Muscle of back (tissue), 13 donors: ENCODE data around the gene SETSIP. TPM values are rescaled to one million over a fixed set of nuclear protein-coding genes. Genes with fewer than 3 reads are reported as not detected.
"Not testable (repeated sequence)": the region's sequence is repeated elsewhere in the genome, so short reads cannot be mapped to it uniquely, and the experiment has no call there.

Source experiments
- DNase-seq, 3 donors: peaks; one replicate each; pipeline versions ENCODE4 v3.0.0 to v3.0.0-alpha.2; 2013
- long read RNA-seq, 9 donors: transcript quantifications; one replicate each; lab custom pipeline, GENCODE V29; 2026
- polyA plus RNA-seq, 10 donors: library from polyadenylated mRNA; unstranded; fragments of 120-200 nt; gene quantifications; one replicate each; pipeline ENCODE4 v1.2.1, GENCODE V29; 2013; ENCODE audit not compliant: insufficient read length in 10 of 10

Gene SETSIP
- under 1 TPM in 4 of 10 donors, not detected in 6; 0.18 to 0.58 (median 0.31) TPM for polyA plus RNA-seq
- long read RNA-seq, donor 1, partial matches to known transcripts, result 0 of 1 reads
- long read RNA-seq, donor 1, other reads (novel, unspliced or antisense), result 0 of 1 reads
- long read RNA-seq, donor 2, result 0 reads
- long read RNA-seq, donor 3, result 0 reads
- long read RNA-seq, donor 4, result 0 reads
- long read RNA-seq, donor 5, result 0 reads
- long read RNA-seq, donor 6, result 0 reads
- long read RNA-seq, donor 7, result 0 reads
- long read RNA-seq, donor 8, result 0 reads
- long read RNA-seq, donor 9, result 0 reads

DNA sequence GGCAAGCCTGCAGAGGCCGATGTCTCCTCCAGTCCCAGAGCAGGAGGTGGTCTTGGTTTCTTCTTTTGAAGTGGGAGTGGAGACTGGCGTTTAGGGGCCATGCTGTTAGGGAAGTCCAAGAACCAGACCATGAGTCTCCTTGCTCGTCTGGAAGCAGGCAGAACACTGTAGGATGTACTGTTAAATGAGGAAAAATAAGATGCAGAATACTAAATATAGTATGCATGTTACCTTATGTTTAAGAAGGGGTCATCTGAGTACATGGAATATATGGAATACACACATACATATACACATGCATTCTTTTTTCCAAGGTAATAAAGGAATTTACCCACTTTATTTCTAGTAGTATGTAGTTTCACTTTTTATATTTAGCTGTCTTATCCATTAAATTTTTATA lies at the start of gene SETSIP:
SETSIP (minus strand) TSS at position 101 of the 400 bp plus-strand sequence; CDS start at position 101, 0 bp downstream.
- DNase-seq, result no peak

DNA sequence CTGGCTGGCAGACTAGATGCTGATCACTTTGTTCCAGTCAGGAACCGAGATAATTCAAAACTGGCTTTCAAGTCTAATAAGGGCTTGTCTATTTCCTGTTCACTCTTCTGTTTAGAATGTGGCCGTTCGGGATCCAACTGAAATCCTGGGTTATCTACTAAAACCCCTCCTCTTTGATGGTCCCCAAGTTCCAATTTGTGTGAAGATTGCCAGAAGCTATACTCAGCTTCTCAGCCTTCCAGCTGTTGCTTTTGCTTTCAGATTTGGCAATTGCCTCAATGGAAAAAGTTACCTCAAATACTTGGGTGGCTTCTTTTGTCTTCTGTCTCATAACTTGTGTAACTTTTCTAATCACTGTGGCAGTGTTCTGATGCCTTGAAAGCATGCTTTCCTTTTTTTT lies 48.7 kb upstream of the SETSIP start:
- peak; percentile 18 to 58 (median 42) for DNase-seq

- no peak for DNase-seq
These were observed 43.6 kb upstream of the SETSIP start for GRCh38 chr1:92118826-92119225.

DNA sequence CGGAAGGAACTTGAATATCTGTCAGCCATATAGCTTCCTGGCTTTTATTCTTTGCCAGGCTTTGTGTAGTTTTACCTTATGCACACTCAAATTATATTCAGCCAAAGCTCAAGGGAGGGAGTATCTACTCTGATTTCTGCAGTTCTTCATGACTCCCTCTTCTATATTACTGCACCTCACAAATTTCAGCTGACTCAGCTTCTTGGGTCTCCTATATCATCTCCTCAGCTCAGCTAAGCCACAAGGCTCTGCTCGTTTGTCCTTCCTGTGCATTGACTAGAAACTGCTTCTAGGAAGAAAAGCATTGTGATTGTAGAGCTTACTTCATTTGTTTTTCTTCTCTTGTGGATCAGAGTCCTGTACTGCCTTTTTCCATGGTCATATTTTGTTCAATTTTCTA lies 42.3 kb upstream of the SETSIP start:
- DNase-seq, result no peak

GRCh38 chr1:92108631-92109030 lies 33.4 kb upstream of the SETSIP start:
- no peak for DNase-seq

GRCh38 chr1:92105546-92106081 lies 30.4 kb upstream of the SETSIP start:
- no peak for DNase-seq

DNA sequence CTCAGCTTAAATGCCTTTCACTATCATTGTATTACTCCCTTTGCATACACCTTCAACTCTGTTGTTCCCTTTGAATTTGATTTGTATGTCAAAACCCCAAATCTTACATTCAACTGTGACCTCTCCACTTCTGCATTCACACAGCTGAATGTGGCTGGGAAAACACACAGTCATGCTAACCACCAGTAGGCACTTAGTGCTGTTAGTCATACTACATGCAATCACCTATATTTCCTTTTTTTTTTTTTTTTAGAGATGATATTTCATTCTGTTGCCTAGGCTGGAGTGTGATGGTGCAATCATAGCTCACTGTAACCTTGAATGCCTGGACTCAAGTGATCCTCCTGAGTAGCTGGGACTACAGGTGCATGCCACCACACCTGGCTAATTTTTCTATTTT lies 21.1 kb upstream of the SETSIP start:
- DNase-seq, result no peak

DNA sequence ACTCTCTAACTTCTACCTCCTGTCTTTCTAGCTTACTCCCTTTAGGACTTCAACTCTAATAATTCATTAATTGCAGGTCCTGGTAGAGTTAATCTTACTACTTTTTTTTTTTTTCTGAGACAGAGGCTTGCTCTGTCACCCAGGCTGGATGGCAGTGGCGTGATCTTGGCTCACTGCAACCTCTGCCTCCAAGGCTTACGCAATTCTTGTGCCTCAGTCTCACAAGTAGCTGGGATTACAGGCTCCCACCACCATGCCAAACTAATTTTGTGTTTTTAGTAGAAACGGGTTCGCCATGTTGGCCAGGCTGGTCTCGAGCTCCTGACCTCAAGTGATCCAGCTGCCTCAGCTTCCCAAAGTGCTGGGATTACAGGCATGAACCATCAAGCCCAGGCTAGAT lies 20.7 kb upstream of the SETSIP start:
- DNase-seq, result no peak

DNA sequence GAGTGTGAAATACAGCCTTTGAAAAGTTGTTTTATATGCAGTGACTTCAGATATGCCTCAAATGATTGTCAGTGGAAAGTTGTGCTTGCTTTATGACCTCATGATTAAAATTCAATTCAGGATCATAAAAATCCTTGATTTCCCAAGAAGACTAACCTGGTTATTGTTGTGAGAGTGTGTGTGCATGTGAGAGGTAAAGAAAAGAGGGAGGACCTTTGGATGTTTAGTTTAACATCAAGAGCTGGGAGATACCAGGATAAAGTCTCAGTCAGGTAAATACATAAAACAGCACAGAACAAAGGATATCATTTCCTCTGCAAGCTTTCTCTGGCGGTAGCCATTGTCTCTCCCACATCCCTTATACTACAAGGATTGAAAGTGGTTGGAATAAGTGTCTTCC lies 19.4 kb upstream of the SETSIP start:
- DNase-seq, result no peak

DNA sequence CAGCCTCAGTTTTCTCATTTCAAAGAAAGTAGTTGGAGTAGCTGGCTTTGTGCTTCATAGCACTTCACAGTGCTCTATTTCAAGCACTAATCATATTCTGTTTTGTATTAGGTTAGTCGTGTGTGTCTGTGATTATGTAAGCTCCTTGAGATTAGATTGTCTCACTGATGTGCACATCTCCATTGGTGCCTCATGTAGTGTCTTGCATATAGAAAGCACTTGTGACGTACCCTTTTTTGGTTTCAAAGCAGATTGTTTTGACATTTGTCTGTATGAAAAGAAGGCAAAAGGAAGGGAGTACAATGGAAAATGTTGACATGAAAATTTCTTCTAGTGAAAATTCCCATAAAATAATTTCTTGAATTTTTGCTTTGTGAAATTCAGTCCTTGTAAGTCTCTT lies 18.9 kb upstream of the SETSIP start:
- no peak for DNase-seq

DNA sequence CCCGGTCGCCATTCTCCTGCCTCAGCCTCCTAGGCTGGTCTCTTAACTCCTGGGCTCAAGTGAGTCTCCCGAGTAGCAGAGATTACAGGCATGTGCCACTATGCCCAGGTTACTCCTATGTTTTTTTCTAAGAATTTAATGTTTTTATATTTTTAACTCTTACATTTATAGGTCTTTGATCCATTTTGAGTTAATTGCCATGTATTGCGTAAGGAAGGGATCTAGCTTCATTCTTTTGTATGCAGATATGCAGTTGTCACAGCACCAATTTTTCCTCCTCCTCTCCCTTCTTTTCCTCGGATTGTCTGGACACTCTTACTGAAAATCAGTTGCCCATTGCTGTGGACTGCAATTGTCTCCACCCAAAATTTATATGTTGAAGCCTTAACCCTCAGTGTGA lies 16.4 kb upstream of the SETSIP start:
- no peak for DNase-seq

DNA sequence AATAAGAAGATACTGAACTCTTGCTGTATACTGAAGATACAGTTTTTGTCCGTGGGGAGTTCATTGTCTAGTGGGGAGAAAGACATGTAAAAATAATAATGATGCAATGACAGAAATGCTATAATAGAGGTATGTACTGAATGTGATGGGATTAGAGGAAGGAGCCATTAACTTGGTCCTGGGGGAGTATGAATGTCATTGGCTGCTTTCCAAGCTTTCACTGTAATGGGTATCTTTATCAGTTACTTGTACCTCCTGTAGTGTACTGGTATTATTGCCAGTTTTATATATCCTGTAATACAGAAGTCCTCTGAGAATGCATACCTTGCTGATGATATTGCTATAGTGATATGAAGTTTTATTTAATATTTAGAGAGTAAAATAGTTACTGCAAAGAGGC lies 12.3 kb upstream of the SETSIP start:
- DNase-seq, result no peak

DNA sequence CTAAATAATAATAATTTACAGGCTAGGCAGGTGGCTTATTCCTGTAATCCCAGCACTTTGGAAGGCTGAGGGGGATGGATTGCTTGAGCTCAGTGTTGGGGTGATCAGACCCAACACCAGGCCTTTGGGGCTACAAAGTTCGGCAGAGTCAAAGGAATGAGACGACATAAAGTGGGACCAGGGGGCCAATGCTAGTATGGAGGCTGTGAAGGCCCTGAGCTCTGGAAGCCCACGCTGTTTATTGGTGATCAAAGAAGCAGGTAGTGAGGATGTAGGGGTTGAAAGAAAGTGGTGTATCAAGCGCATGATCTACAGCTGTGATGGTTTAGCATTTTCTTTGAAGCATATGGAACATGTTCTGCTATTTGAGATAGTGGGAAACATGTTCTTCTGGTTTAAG lies 10.5 kb upstream of the SETSIP start:
- no peak for DNase-seq

- DNase-seq, result no peak
These were observed 9.4 kb upstream of the SETSIP start for GRCh38 chr1:92084651-92085050.

DNA sequence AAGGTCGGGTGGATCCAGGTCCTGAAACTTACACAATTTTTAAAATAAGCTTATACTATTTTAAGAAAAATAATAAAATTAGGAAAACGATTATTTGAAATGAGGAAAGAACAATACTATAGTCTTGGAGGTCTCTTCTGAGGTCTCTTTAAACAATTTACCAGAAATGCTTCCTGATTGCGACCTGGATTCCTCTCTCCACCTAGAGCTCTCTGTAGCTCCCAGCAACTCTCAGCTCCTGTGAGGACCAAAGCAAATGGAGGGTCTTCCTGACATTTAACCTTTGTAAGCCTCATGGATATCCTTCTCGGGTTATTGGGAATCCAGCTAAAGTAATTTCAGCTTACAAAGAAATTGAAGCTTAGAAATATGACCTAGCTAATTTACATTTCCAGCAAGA lies 5.8 kb upstream of the SETSIP start:
- DNase-seq, result no peak

GRCh38 chr1:92080128-92080985 lies 5.1 kb upstream of the SETSIP start, which contains the start of gene BTBD8:
Gene BTBD8 (plus strand): TSS chr1:92080345. CDS start chr1:92080572, 227 bp downstream.
- peak; percentile 54 to 89 (median 68) for DNase-seq

DNA sequence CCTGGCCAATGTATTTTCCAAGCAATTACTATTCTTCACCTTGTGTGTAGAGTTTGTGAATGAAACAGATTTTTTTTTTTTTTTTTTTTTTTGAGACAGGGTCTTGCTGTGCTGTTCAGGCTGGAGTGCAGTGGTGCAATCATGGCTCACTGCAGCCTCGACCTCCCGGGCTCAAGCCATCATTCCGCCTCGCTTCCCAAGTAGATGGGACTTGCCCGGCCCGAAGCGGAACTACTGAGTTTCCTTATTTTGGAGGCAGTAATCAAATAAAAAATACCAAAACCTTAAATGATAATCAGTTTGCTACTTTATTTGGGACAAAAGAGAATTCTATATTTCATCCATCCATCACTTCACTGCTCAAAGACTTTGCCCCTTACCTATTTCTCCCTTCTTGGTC lies 4.2 kb upstream of the SETSIP start:
- no peak for DNase-seq

GRCh38 chr1:92078077-92078476 lies 2.9 kb upstream of the SETSIP start:
- DNase-seq, result not testable (repeated sequence)

DNA sequence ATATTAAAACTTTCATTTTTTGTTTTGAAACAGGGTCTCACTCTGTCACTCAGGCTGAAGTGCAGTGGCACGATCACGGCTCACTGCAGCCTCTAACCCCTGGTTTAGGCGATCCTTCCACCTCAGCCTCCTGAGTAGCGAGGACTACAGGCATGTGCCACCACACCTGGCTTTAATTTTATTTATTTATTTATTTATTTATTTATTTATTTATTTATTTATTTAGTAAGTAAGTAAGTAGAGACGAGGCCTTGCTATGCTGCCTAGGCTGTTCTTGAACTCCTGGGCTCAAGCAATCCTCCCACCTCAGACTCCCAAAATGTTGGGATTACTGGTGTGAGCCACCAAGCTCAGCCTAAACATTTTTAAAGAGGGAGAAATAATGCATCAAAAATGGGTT lies 1.2 kb upstream of the SETSIP start:
- DNase-seq, result no peak

- not testable (repeated sequence) for DNase-seq
These were observed 765 bp downstream of the SETSIP start for GRCh38 chr1:92074446-92074845.

GRCh38 chr1:92070892-92071291 lies 4.3 kb downstream of the SETSIP start:
- DNase-seq, result no peak

- DNase-seq, result no peak
These were observed 8.9 kb downstream of the SETSIP start for GRCh38 chr1:92066321-92066720.

DNA sequence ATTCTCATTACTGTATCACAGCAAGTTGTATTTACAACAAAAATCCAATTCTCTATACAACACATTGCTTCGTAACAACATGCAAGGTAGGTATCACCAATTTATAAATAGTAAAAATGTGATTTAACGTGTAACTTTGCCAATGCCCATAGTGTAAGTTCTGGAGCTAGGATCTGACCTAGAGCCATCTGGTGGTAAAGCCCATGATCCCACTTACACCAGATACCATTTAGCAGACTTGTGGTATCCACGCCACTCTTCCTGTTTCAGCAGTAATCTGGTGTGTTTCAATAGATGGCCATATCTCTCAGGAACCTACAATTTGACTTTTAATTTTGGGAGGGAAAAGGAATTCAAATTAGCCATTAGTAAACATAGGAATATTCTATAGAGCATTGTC lies 10.2 kb downstream of the SETSIP start:
- DNase-seq, result no peak
